C4-2B (cell line): ENCODE results near the gene PPM1L.

Experiments
- H3K27ac ChIP-seq: fragments of 450-650 bp; 2 replicates; pipeline ENCODE4 v1.5.1; 2017
- ZFX ChIP-seq: fragments of 450-650 bp; IDR thresholded peaks from 2 replicates; pipeline ENCODE4 v1.6.1; 2017
- TF ChIP-seq, protein P1 (sequence below): fragments of 450-650 bp; conservative IDR thresholded peaks from 2 replicates; pipeline ENCODE4 v1.5.1; 2017; ENCODE audit warnings: mild to moderate bottlenecking

Gene PPM1L

DNA sequence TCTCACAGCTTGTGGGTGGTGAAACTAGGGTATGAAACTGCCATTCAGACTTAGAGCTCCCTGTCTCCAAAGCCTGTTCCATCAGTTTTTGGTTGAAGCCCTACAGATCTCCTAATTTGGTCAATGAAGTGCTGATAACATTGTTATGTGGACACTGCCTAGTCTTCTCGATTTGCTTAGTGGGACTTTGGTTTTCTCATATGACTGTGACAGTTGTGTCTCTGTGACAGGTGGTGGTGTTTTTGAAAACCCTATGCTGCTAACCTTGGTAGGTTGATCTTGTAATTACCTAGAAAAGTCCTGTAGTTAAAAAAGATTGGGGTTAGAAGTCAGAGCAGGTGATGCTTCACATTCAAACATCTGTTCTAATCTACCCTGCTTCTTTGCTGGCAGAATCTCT lies 9.2 kb downstream of the PPM1L start:
- TF ChIP-seq, protein P1, sequence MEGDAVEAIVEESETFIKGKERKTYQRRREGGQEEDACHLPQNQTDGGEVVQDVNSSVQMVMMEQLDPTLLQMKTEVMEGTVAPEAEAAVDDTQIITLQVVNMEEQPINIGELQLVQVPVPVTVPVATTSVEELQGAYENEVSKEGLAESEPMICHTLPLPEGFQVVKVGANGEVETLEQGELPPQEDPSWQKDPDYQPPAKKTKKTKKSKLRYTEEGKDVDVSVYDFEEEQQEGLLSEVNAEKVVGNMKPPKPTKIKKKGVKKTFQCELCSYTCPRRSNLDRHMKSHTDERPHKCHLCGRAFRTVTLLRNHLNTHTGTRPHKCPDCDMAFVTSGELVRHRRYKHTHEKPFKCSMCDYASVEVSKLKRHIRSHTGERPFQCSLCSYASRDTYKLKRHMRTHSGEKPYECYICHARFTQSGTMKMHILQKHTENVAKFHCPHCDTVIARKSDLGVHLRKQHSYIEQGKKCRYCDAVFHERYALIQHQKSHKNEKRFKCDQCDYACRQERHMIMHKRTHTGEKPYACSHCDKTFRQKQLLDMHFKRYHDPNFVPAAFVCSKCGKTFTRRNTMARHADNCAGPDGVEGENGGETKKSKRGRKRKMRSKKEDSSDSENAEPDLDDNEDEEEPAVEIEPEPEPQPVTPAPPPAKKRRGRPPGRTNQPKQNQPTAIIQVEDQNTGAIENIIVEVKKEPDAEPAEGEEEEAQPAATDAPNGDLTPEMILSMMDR = no peak
- no peak for TF ChIP-seq ZFX
- no peak overlapping the region for H3K27ac ChIP-seq

- H3K27ac ChIP-seq = no peak overlapping the region
- TF ChIP-seq, protein P1 = no peak
- TF ChIP-seq ZFX = no peak
These were observed 12.0 kb downstream of the PPM1L start for GRCh38 chr3:160768031-160768430.

DNA sequence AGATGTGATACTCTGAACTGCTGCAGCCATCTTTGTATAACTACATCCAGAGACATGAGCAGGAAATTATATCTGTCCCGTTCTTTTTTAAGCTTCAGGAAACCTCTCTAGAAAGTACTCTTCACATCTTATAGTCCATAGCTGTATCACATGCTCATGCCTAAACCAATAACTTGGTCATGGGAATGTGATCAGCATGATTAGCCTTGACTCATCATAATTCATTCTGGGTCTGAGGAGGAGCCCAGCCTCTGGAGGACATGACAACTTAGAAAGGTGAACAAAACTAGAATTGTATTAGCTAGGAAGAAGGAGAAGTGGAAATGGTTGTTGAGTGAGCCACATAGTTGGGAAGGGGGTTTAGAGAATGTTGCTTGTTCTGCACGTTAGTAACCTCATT lies 12.9 kb downstream of the PPM1L start:
- TF ChIP-seq, protein P1 = no peak
- H3K27ac ChIP-seq = no peak overlapping the region

GRCh38 chr3:160771811-160772459 lies 15.9 kb downstream of the PPM1L start:
- TF ChIP-seq, protein P1 = no peak
- no peak for TF ChIP-seq ZFX

DNA sequence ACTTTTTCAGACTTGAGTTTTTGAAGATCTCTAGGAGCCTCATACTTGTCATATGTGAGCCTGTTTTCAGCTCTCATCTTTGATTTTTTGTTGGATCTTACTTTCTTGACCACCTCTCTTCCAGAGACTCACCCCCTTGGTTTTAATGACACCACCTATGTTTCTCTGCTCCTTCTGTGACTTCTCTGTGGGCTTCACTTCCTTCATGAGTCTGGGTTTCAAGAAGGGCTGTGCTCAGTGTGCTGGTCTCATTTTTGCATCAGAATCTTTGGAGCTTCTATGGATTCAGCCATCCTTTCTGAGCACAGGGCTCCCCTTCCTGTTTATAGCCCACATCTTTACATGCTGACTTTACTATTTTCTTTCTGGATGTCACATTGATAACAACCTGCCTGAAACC lies 17.7 kb downstream of the PPM1L start:
- no peak overlapping the region for H3K27ac ChIP-seq
- TF ChIP-seq, protein P1 = no peak
- no peak for TF ChIP-seq ZFX

More at GRCh38 chr3:160771811-160772459, 15.9 kb downstream of the PPM1L start:
- no peak overlapping the region for H3K27ac ChIP-seq

- TF ChIP-seq, protein P1 = no peak
- no peak for TF ChIP-seq ZFX
- no peak overlapping the region for H3K27ac ChIP-seq
These were observed 18.1 kb downstream of the PPM1L start for GRCh38 chr3:160774172-160774571.

DNA sequence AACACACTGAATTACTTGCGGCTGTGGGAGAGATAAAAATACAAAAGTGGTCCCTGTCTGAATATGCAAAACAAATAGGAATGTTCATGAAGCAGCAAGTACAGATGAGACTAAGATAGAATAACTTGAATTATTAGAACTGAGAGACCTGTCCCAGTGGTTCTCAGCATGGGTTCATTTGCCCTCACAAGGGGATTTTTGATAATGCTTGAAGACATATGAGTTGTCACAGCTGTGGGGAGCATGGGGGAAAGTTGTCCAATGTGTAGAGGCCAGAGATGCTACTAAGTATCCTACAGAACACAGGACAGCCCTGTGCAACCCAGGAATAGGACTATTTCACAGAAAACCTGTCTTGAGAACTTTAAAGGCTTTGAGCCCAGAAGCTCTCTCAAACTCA lies 22.4 kb downstream of the PPM1L start:
- no peak for TF ChIP-seq ZFX
- TF ChIP-seq, protein P1 = no peak
- H3K27ac ChIP-seq = no peak overlapping the region
